Gastrocnemius medialis (tissue), 4 donors: ENCODE measurements around the gene HOXD9.

Experiments used
- CTCF ChIP-seq, 5 experiments: fragments of 450-650 bp in 3 of 5; fragments of 200-600 bp in 2 of 5; sonication (generic) in 2 of 5; IDR thresholded peaks in 4 of 5; conservative IDR thresholded peaks in 1 of 5; 1 replicate in 4 of 5; 2 replicates in 1 of 5; pipeline ENCODE4 v1.5.1; 2016 to 2019; ENCODE audit warnings: antibody characterized with exemption in 5 of 5, mild to moderate bottlenecking in 3 of 5, moderate library complexity in 3 of 5
- POLR2A ChIP-seq, 2 donors: fragments of 450-650 bp; IDR thresholded peaks; one replicate each; pipeline ENCODE4 v1.6.1; 2017; ENCODE audit warnings: antibody characterized with exemption in 2 of 2, mild to moderate bottlenecking in 2 of 2, moderate library complexity in 2 of 2

- no peak for TF ChIP-seq CTCF (IDR thresholded peaks at IDR 0.05 in 4 of 5, conservative IDR thresholded peaks at IDR 0.05 in 1 of 5)
- no peak for TF ChIP-seq POLR2A (IDR thresholded peaks at IDR 0.05)
These were observed 5.9 kb downstream of the HOXD9 start for GRCh38 chr2:176128172-176128981.
